SK-N-SH (cell line): ENCODE measurements around the gene CELF5. TPM values are rescaled to one million over a fixed set of nuclear protein-coding genes. Genes with fewer than 3 reads are reported as not detected.
A peak's percentile ranks its signal among the peaks of the same experiment; 100 is the strongest.
"Not testable (repeated sequence)": the region's sequence is repeated elsewhere in the genome, so short reads cannot be mapped to it uniquely, and the experiment has no call there.

ENCODE experiments used
- CTCF ChIA-PET: fragments of 300-600, 350-600 bp; formaldehyde crosslinking; extraction: SDS; loops from one replicate; lab custom pipeline; 2021; lab: Yijun Ruan, JAX
- POLR2A ChIA-PET: fragments of 350-600 bp; sonication (Branson Sonifier 250); formaldehyde crosslinking; extraction: SDS; loops from one replicate; lab custom pipeline; 2020; ENCODE audit warnings: antibody characterized with exemption, inconsistent platforms; lab: Yijun Ruan, JAX
- DNase-seq: peaks from one replicate; pipeline ENCODE4 v3.0.0; 2012
- H2AFZ ChIP-seq: fragments of 200-600 bp; sonication (generic); 2 replicates; pipeline ENCODE4 v1.8.1; 2016; ENCODE audit warnings: antibody characterized with exemption, mild to moderate bottlenecking, low read depth
- H3F3A ChIP-seq: fragments of 200-600 bp; sonication (generic); replicated peaks from 2 replicates; pipeline ENCODE3; 2016; ENCODE audit warnings: antibody characterized with exemption, mild to moderate bottlenecking; ENCODE audit not compliant: insufficient read depth
- H3K27ac ChIP-seq, 2 experiments: fragments of 200-500 bp in 1 of 2; fragments of 200-600 bp in 1 of 2; sonication (Bioruptor generic) in 1 of 2; sonication (generic), shearing (Covaris generic) in 1 of 2; 2 replicates each; pipeline versions ENCODE4 v1.5.1 to v1.6.1; 2014 to 2016; ENCODE audit warnings: low read depth in 2 of 2, inconsistent platforms in 1 of 2, low read length in 1 of 2, mild to moderate bottlenecking in 1 of 2, mixed read lengths in 1 of 2
- H3K27me3 ChIP-seq: fragments of 200-600 bp; sonication (generic), shearing (Covaris generic); 2 replicates; pipeline ENCODE4 v1.6.1; 2016; ENCODE audit warnings: mixed run types; ENCODE audit not compliant: insufficient read depth
- H3K36me3 ChIP-seq, 2 experiments: fragments of 200-500 bp in 1 of 2; fragments of 200-600 bp in 1 of 2; sonication (Bioruptor generic) in 1 of 2; sonication (generic) in 1 of 2; replicated peaks in 1 of 2; 2 replicates each; pipeline versions ENCODE3 to v1.5.1; 2014 to 2016; ENCODE audit warnings: low read length in 1 of 2, mild to moderate bottlenecking in 1 of 2; ENCODE audit not compliant: insufficient read depth in 2 of 2, control insufficient read depth in 1 of 2
- H3K4me1 ChIP-seq, 2 experiments: fragments of 200-500 bp in 1 of 2; fragments of 200-600 bp in 1 of 2; sonication (Bioruptor generic) in 1 of 2; sonication (generic), shearing (Covaris generic) in 1 of 2; 2 replicates each; pipeline versions ENCODE4 v1.5.1 to v1.6.1; 2014 to 2016; ENCODE audit warnings: low read depth in 1 of 2, low read length in 1 of 2, mixed run types in 1 of 2; ENCODE audit not compliant: insufficient read depth in 2 of 2, control insufficient read depth in 1 of 2
- H3K4me2 ChIP-seq: fragments of 200-600 bp; sonication (generic), shearing (Covaris generic); 2 replicates; pipeline ENCODE4 v1.6.1; 2017; ENCODE audit warnings: mixed run types
- H3K4me3 ChIP-seq, 2 experiments: fragments of 200-500 bp in 1 of 2; fragments of 200-600 bp in 1 of 2; sonication (Bioruptor generic) in 1 of 2; sonication (generic), shearing (Covaris generic) in 1 of 2; 2 replicates each; pipeline versions ENCODE4 v1.5.1 to v1.8.1; 2014 to 2016; ENCODE audit warnings: low read depth in 2 of 2, inconsistent platforms in 1 of 2, low read length in 1 of 2, mild to moderate bottlenecking in 1 of 2, mixed read lengths in 1 of 2, moderate library complexity in 1 of 2
- H3K79me2 ChIP-seq: fragments of 200-600 bp; sonication (generic); 2 replicates; pipeline ENCODE4 v1.8.1; 2017; ENCODE audit warnings: mild to moderate bottlenecking; ENCODE audit not compliant: insufficient read depth
- H3K9ac ChIP-seq: fragments of 200-600 bp; sonication (generic); 2 replicates; pipeline ENCODE4 v1.6.1; 2017; ENCODE audit warnings: mixed run types
- H3K9me2 ChIP-seq: fragments of 200-600 bp; sonication (generic); 2 replicates; pipeline ENCODE4 v1.6.1; 2017; ENCODE audit warnings: mixed run types
- H3K9me3 ChIP-seq: fragments of 200-600 bp; sonication (generic); 2 replicates; pipeline ENCODE4 v1.6.1; 2017; ENCODE audit warnings: mixed run types, mild to moderate bottlenecking, moderate library complexity
- H4K20me1 ChIP-seq: fragments of 200-600 bp; sonication (generic); 2 replicates; pipeline ENCODE4 v1.6.1; 2017; ENCODE audit warnings: mild to moderate bottlenecking, mixed run types; ENCODE audit not compliant: insufficient read depth
- EZH2phosphoT487 ChIP-seq: fragments of 200-600 bp; sonication (generic); IDR thresholded peaks from 2 replicates; pipeline ENCODE4 v1.6.1; 2017; ENCODE audit warnings: low read depth, mixed run types, mild to moderate bottlenecking, antibody characterized with exemption, moderate library complexity, borderline replicate concordance
- GATA2 ChIP-seq: sonication (generic); formaldehyde crosslinking; IDR thresholded peaks from 2 replicates; pipeline ENCODE4 v1.5.0; 2020; ENCODE audit warnings: mild to moderate bottlenecking, missing genetic modification reagents
- IRF3 ChIP-seq: fragments of 150-350 bp; IDR thresholded peaks from 2 replicates; pipeline ENCODE4 v1.6.1; 2016; ENCODE audit warnings: mild to moderate bottlenecking, low read depth, low read length
- MAX ChIP-seq: IDR thresholded peaks from 2 replicates; pipeline ENCODE4 v1.4.0; 2012; ENCODE audit warnings: low read depth
- MXI1 ChIP-seq: IDR thresholded peaks from 2 replicates; pipeline ENCODE4 v1.6.1; 2012; ENCODE audit warnings: mild to moderate bottlenecking, low read depth, low read length, improper control_type of control experiment
- NRF1 ChIP-seq: IDR thresholded peaks from 2 replicates; pipeline ENCODE4 v1.6.1; 2012; ENCODE audit warnings: low read depth, mild to moderate bottlenecking, low read length
- RCOR1 ChIP-seq: fragments of 150-350 bp; IDR thresholded peaks from 2 replicates; pipeline ENCODE4 v1.6.1; 2017; ENCODE audit warnings: antibody characterized with exemption, low read length
- REST ChIP-seq: IDR thresholded peaks from 2 replicates; pipeline ENCODE4 v1.6.1; 2012; ENCODE audit warnings: mild to moderate bottlenecking, low read depth, low read length, moderate library complexity
- RFX5 ChIP-seq: IDR thresholded peaks from 2 replicates; pipeline ENCODE4 v1.6.1; 2012; ENCODE audit warnings: mild to moderate bottlenecking, improper control_type of control experiment, low read length
- SIN3A ChIP-seq: IDR thresholded peaks from 2 replicates; pipeline ENCODE4 v1.6.1; 2012; ENCODE audit warnings: low read depth, mild to moderate bottlenecking, low read length, moderate library complexity, borderline replicate concordance
- ZBTB33 ChIP-seq: IDR thresholded peaks from 2 replicates; pipeline ENCODE4 v1.4.0; 2012; ENCODE audit warnings: low read depth, borderline replicate concordance
- WGBS: methylation state at CpG from one replicate; pipeline ENCODE4 v1.1.6; 2017; ENCODE audit warnings: low lambda C conversion rate; 5-methylcytosine and 5-hydroxymethylcytosine counted together
- polyA plus RNA-seq, 3 experiments: library from polyadenylated mRNA; depleted of rRNA; stranded (reverse); fragments of >200 nt; gene quantifications; 2 replicates each; pipeline ENCODE4 v1.2.3, GENCODE V29; 2012

Gene CELF5
- polyA plus RNA-seq, 1 of the 3 experiments (the other 2 are of a cell fraction) = 0.33 TPM

GRCh38 chr19:3296446-3296845 lies 72.0 kb downstream of the CELF5 start (continued):
- TF ChIP-seq IRF3 (no peak), RFX5 (no peak)

- Histone ChIP-seq H3K4me3 (no peak overlapping the region), H3K27ac (no peak overlapping the region), H3K9me2 (no peaks in the 10 kb centered on the region), H3K4me1 (no peaks in the 10 kb centered on the region), H3K9ac (no peak overlapping the region), H3F3A (no peaks in the 10 kb centered on the region), H3K79me2 (no peaks in the 10 kb centered on the region), H3K9me3 (no peaks in the 10 kb centered on the region), H3K36me3 (no peaks in the 10 kb centered on the region), H3K4me2 (no peak overlapping the region), H2AFZ (no peak overlapping the region), H4K20me1 (no peaks in the 10 kb centered on the region), H3K27me3 (peaks cover 37% of the 10 kb centered on the region; the same call in 1 of the 2 replicates)
- DNase-seq = peak; percentile 11
- ChIA-PET CTCF (interaction anchor here (0.7 kb wide), 1 partner anchor 75 kb away, joined by 3 read pairs; the partner anchor contains the start of gene CELF5), POLR2A (no interaction called here)
- TF ChIP-seq NRF1 (no peak), MAX (no peak), SIN3A (no peak), GATA2 (CRISPR knock-in tag) (no peak), ZBTB33 (no peak), RCOR1 (no peak), MXI1 (no peak), REST (no peak), EZH2phosphoT487 (no peak)
- WGBS = 40% methylated on average over 6 of the region's 6 CpGs
Measured at GRCh38 chr19:3298853-3299449, 74.5 kb downstream of the CELF5 start.

- H2AFZ ChIP-seq, H4K20me1 ChIP-seq, H3K4me1 ChIP-seq, POLR2A ChIA-PET, H3K79me2 ChIP-seq, H3K4me3 ChIP-seq, H3K36me3 ChIP-seq, H3K9me2 ChIP-seq, DNase-seq, H3K9ac ChIP-seq, H3K4me2 ChIP-seq, H3K27ac ChIP-seq, H3K9me3 ChIP-seq, H3F3A ChIP-seq: not testable (repeated sequence)
- CTCF ChIA-PET = interaction anchor here (0.6 kb wide), 1 partner anchor 14 kb away, joined by 3 read pairs; no protein-coding TSS in a partner anchor
- 25% methylated on average over 8 of the region's 8 CpGs for WGBS
- H3K27me3 ChIP-seq = peaks cover 37% of the 10 kb centered on the region; the same call in 1 of the 2 replicates
Measured at GRCh38 chr19:3300566-3300965, 76.1 kb downstream of the CELF5 start.
